Ovary (tissue), 9 donors: ENCODE results near the gene DSCAML1. TPM values are rescaled to one million over a fixed set of nuclear protein-coding genes. Genes with fewer than 3 reads are reported as not detected.

ENCODE experiments used
- DNase-seq, 5 donors: peaks; one replicate each; pipeline ENCODE4 v3.0.0-alpha.2; 2019 to 2020
- H3K27ac ChIP-seq, 2 donors: fragments of 200-600 bp; one replicate each; pipeline versions ENCODE4 v1.5.1 to v1.8.0; 2019 to 2022
- H3K27me3 ChIP-seq: fragments of 200-600 bp; one replicate; pipeline ENCODE4 v1.8.0; 2022
- H3K36me3 ChIP-seq: fragments of 200-600 bp; sonication (generic); one replicate; pipeline ENCODE4 v1.5.1; 2019
- H3K4me1 ChIP-seq: one replicate; pipeline ENCODE4 v1.8.1; 2013; ENCODE audit warnings: mild to moderate bottlenecking, moderate library complexity; ENCODE audit not compliant: insufficient read depth
- H3K4me3 ChIP-seq: fragments of 200-600 bp; sonication (generic); one replicate; pipeline ENCODE4 v1.5.1; 2017
- H3K9me3 ChIP-seq, 2 donors: fragments of 200-600 bp in 1 of 2; sonication (generic) in 1 of 2; one replicate each; pipeline versions ENCODE4 v1.5.1 to v1.8.1; 2013 to 2019; ENCODE audit warnings: mild to moderate bottlenecking in 1 of 2, moderate library complexity in 1 of 2
- EP300 ChIP-seq: sonication (generic); formaldehyde crosslinking; IDR thresholded peaks from one replicate; pipeline ENCODE4 v1.6.1; 2017; ENCODE audit warnings: antibody characterized with exemption
- POLR2A ChIP-seq: fragments of 450-650 bp; IDR thresholded peaks from one replicate; pipeline ENCODE4 v1.6.1; 2017; ENCODE audit warnings: antibody characterized with exemption, mild to moderate bottlenecking, moderate library complexity
- WGBS, 3 donors: extraction: QIAGEN DNeasy Blood & Tissue Kit in 1 of 3; methylation state at CpG; one replicate each; pipeline versions ENCODE4 v1.1.5 to v1.1.7; 2013 to 2017; 5-methylcytosine and 5-hydroxymethylcytosine counted together
- intact Hi-C, 4 donors: fragments of 100-400 bp; cut with DNase I; formaldehyde crosslinking; loops; one replicate each; pipeline versions ENCODE4 v1.11.0 to v1.15.1; 2022 to 2023
- polyA plus RNA-seq, 2 donors: library from polyadenylated mRNA; stranded (reverse); fragments of 200-250 nt in 1 of 2; fragments of 350-450 nt in 1 of 2; fragmentation: Illumina TruSeq in 1 of 2; extraction: RNeasy Lipid Tissue Mini Kit (QIAGEN cat#74804) in 1 of 2; gene quantifications; one replicate each; pipeline ENCODE4 v1.2.3, GENCODE V29; 2013 to 2014
- total RNA-seq, 7 donors: library from RNA; depleted of rRNA in 2 of 7; stranded (reverse); fragments of >200 nt in 2 of 7; fragmentation: NEBNext Ultra II Directional in 3 of 7; extraction: Animal tissue kit (Norgen Biotek cat#: 25700) in 3 of 7; gene quantifications; one replicate each; pipeline versions ENCODE4 v1.1.0 to v1.2.4, GENCODE V29; 2016 to 2023
- TF ChIP-seq, protein P1 (sequence below), 3 donors: fragments of 450-650 bp in 2 of 3; fragments of 200-600 bp in 1 of 3; IDR thresholded peaks; one replicate each; pipeline versions ENCODE4 v1.5.1 to v1.8.0; 2016 to 2022; ENCODE audit warnings: antibody characterized with exemption in 3 of 3, mild to moderate bottlenecking in 1 of 3
- donor health status: DM: no; HTN: no; CAD: no; lungs with moderate emphysema.
- donor health status: DM: no; HTN: no; CAD: no.
- donor health status: Bipolar disorder and iron deficiency.
- donor health status: DM: yes; HTN: yes; CAD: no.
- donor health status: DM: no; HTN: no; CAD: no.
- donor health status: DM: yes; HTN: yes; CAD: no.

Gene DSCAML1
- total and polyA plus RNA-seq, 9 donors = 0.77 to 16.5 (median 10.6) TPM

GRCh38 chr11:117481036-117481435 is 316.0 kb downstream of the DSCAML1 start:
- Histone ChIP-seq H3K9me3 (no peaks in the 10 kb centered on the region), H3K4me3 (no peak overlapping the region), H3K36me3 (no peaks in the 10 kb centered on the region), H3K27ac (no peak overlapping the region), H3K27me3 (no peaks in the 10 kb centered on the region), H3K4me1 (no peaks in the 10 kb centered on the region)
- intact Hi-C loops = no loop called here
- DNase-seq = no peak
- TF ChIP-seq, protein P1, sequence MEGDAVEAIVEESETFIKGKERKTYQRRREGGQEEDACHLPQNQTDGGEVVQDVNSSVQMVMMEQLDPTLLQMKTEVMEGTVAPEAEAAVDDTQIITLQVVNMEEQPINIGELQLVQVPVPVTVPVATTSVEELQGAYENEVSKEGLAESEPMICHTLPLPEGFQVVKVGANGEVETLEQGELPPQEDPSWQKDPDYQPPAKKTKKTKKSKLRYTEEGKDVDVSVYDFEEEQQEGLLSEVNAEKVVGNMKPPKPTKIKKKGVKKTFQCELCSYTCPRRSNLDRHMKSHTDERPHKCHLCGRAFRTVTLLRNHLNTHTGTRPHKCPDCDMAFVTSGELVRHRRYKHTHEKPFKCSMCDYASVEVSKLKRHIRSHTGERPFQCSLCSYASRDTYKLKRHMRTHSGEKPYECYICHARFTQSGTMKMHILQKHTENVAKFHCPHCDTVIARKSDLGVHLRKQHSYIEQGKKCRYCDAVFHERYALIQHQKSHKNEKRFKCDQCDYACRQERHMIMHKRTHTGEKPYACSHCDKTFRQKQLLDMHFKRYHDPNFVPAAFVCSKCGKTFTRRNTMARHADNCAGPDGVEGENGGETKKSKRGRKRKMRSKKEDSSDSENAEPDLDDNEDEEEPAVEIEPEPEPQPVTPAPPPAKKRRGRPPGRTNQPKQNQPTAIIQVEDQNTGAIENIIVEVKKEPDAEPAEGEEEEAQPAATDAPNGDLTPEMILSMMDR (IDR thresholded peaks at IDR 0.05) = no peak
- TF ChIP-seq POLR2A = no peak
- no peak for TF ChIP-seq EP300
- 92 to 93% (median 93%) methylated on average over 6 of the region's 6 CpGs for WGBS, 3 donors

DNA sequence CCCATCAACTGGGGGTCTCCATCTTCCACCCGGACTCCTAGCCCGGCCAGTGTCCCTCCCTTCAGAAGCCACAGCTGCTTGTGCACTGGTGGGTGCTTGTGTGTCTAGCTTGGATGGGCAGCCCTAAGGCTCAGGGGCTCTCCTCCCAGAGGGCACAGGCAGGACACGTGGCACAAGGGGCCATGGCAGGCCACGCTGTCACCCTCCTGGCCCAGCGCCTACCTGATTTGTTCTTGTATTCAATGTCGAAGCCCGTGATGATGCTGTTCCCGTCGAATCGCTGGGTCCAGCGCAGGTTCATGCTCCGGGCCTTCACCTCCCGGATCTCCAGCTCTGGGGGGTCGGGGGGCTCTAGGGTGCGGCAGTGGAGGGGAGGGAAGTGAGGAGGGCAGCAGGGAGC is 316.8 kb downstream of the DSCAML1 start:
- no peaks in the 10 kb centered on the region for H3K36me3 ChIP-seq
- H3K27ac ChIP-seq = no peak overlapping the region
- DNase-seq = no peak
- TF ChIP-seq POLR2A (no peak), EP300 (no peak)
- TF ChIP-seq, protein P1 (IDR thresholded peaks at IDR 0.05) = no peak
- no peaks in the 10 kb centered on the region for H3K4me1 ChIP-seq
- no peaks in the 10 kb centered on the region for H3K9me3 ChIP-seq
- no peak overlapping the region for H3K4me3 ChIP-seq
- intact Hi-C loops = no loop called here
- 89 to 98% (median 96%) methylated on average over 15 of the region's 15 CpGs for WGBS, 3 donors
- no peaks in the 10 kb centered on the region for H3K27me3 ChIP-seq

DNA sequence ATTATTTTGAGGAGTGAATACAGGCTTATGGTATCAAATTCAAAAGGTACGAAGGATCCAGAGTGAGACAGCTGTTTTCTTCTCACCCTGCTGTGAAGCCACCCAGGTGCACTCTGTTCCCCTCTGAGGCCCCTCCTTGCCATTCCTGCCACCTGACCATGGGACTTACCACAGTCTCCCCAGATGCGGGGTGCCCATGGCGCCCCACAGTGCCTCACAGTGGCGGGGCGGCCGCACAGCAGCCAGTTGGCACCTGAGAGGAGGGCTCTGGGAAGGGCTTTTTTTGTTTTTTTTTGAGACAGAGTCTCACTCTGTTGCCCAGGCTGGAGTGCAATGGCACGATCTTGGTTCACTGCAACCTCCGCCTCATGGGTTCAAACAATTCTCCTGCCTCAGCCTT is 317.6 kb downstream of the DSCAML1 start:
- no peak overlapping the region for H3K27ac ChIP-seq
- no peaks in the 10 kb centered on the region for H3K9me3 ChIP-seq
- no peaks in the 10 kb centered on the region for H3K27me3 ChIP-seq
- intact Hi-C loops = no loop called here
- 83 to 96% (median 90%) methylated on average over 8 of the region's 8 CpGs for WGBS, 3 donors
- no peaks in the 10 kb centered on the region for H3K4me1 ChIP-seq
- no peak for DNase-seq
- no peak overlapping the region for H3K4me3 ChIP-seq
- H3K36me3 ChIP-seq = no peaks in the 10 kb centered on the region
- TF ChIP-seq, protein P1 (IDR thresholded peaks at IDR 0.05) = no peak
- TF ChIP-seq POLR2A (no peak), EP300 (no peak)

DNA sequence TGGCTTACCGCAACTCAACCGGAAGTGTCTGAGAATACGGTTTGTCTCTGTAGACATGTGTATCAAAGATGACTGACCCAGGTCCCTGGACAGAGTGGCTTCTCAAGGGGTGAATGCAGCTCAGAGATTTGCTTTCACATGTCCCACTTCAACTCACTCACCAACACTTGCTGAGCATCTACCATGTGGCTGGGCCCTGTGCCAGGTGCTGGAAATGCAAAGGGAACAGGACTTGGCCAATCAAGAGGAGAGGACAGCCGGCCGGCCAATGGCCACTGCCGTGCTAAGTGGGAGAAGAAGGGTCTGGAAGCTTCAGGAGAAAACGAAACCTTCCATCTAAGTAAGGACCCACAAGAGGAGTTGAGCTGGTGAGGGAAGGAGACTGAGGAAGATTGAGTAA is 318.1 kb downstream of the DSCAML1 start:
- TF ChIP-seq, protein P1 (IDR thresholded peaks at IDR 0.05) = no peak
- TF ChIP-seq EP300 = no peak
- no peak for TF ChIP-seq POLR2A
- WGBS, 3 donors = 94 to 95% (median 95%) methylated on average over 7 of the region's 7 CpGs
- Histone ChIP-seq H3K4me1 (no peaks in the 10 kb centered on the region), H3K9me3 (no peaks in the 10 kb centered on the region), H3K27me3 (no peaks in the 10 kb centered on the region), H3K36me3 (no peaks in the 10 kb centered on the region), H3K27ac (no peak overlapping the region), H3K4me3 (no peak overlapping the region)
- no peak for DNase-seq
- intact Hi-C loops = no loop called here
